Mesendoderm (in vitro differentiated cells): Measurements from ENCODE around the gene MSRB1.
A peak's percentile ranks its signal among the peaks of the same experiment; 100 is the strongest.

Experiments
- DNase-seq: peaks from one replicate; pipeline ENCODE4 v3.0.0; 2013
- H2AK5ac ChIP-seq: 2 replicates; pipeline ENCODE4 v1.6.1; 2013; ENCODE audit warnings: low read length, inconsistent platforms
- H2BK120ac ChIP-seq: 2 replicates; pipeline ENCODE4 v1.6.1; 2013; ENCODE audit warnings: low read depth, mild to moderate bottlenecking, low read length, moderate library complexity, mixed read lengths
- H2BK15ac ChIP-seq: replicated peaks from 2 replicates; pipeline ENCODE4 v1.6.1; 2013; ENCODE audit warnings: low read depth, mild to moderate bottlenecking, moderate library complexity
- H2BK5ac ChIP-seq: 2 replicates; pipeline ENCODE4 v1.6.1; 2013; ENCODE audit warnings: low read length, inconsistent platforms
- H3K18ac ChIP-seq: 2 replicates; pipeline ENCODE4 v1.6.1; 2013; ENCODE audit warnings: mild to moderate bottlenecking, low read length, mixed read lengths
- H3K23ac ChIP-seq: one replicate; pipeline ENCODE4 v1.6.1; 2013; ENCODE audit warnings: low read length
- H3K27ac ChIP-seq: 2 replicates; pipeline ENCODE4 v1.5.1; 2013; ENCODE audit warnings: low read depth, mild to moderate bottlenecking, inconsistent platforms, low read length, moderate library complexity
- H3K27me3 ChIP-seq: 2 replicates; pipeline ENCODE4 v1.6.1; 2013; ENCODE audit warnings: low read length, control low read depth, mild to moderate bottlenecking, inconsistent platforms; ENCODE audit not compliant: insufficient read depth, poor library complexity
- H3K36me3 ChIP-seq: 2 replicates; pipeline ENCODE4 v1.6.1; 2013; ENCODE audit warnings: low read length, inconsistent platforms; ENCODE audit not compliant: control insufficient read depth, insufficient read depth
- H3K4ac ChIP-seq: one replicate; pipeline ENCODE4 v1.6.1; 2013; ENCODE audit warnings: low read depth, mild to moderate bottlenecking, low read length, moderate library complexity
- H3K4me1 ChIP-seq: 2 replicates; pipeline ENCODE4 v1.6.1; 2013; ENCODE audit warnings: low read depth, low read length, inconsistent platforms; ENCODE audit not compliant: control insufficient read depth
- H3K4me2 ChIP-seq: 2 replicates; pipeline ENCODE4 v1.6.1; 2013; ENCODE audit warnings: low read length
- H3K4me3 ChIP-seq: 2 replicates; pipeline ENCODE4 v1.5.1; 2013; ENCODE audit warnings: mild to moderate bottlenecking, low read length
- H3K56ac ChIP-seq: one replicate; pipeline ENCODE4 v1.6.1; 2013; ENCODE audit warnings: low read length
- H3K79me1 ChIP-seq: 2 replicates; pipeline ENCODE4 v1.6.1; 2013; ENCODE audit warnings: low read length, inconsistent platforms
- H3K79me2 ChIP-seq: 2 replicates; pipeline ENCODE4 v1.6.1; 2013; ENCODE audit warnings: mild to moderate bottlenecking, low read length; ENCODE audit not compliant: control insufficient read depth, insufficient read depth
- H3K9ac ChIP-seq: 2 replicates; pipeline ENCODE4 v1.6.1; 2013; ENCODE audit warnings: low read length, inconsistent platforms
- H4K5ac ChIP-seq: one replicate; pipeline ENCODE4 v1.6.1; 2013; ENCODE audit warnings: low read length
- H4K8ac ChIP-seq: one replicate; pipeline ENCODE4 v1.6.1; 2013; ENCODE audit warnings: low read depth, mild to moderate bottlenecking, control low read depth, low read length, moderate library complexity
- WGBS: extraction: QIAGEN DNeasy Blood & Tissue Kit; methylation state at CpG from one replicate; pipeline ENCODE4 v1.1.7; 2013; ENCODE audit warnings: low lambda C conversion rate, missing lambda C conversion rate; ENCODE audit not compliant: insufficient coverage; ENCODE audit errors: extremely low coverage; 5-methylcytosine and 5-hydroxymethylcytosine counted together

The MSRB1 gene

DNA sequence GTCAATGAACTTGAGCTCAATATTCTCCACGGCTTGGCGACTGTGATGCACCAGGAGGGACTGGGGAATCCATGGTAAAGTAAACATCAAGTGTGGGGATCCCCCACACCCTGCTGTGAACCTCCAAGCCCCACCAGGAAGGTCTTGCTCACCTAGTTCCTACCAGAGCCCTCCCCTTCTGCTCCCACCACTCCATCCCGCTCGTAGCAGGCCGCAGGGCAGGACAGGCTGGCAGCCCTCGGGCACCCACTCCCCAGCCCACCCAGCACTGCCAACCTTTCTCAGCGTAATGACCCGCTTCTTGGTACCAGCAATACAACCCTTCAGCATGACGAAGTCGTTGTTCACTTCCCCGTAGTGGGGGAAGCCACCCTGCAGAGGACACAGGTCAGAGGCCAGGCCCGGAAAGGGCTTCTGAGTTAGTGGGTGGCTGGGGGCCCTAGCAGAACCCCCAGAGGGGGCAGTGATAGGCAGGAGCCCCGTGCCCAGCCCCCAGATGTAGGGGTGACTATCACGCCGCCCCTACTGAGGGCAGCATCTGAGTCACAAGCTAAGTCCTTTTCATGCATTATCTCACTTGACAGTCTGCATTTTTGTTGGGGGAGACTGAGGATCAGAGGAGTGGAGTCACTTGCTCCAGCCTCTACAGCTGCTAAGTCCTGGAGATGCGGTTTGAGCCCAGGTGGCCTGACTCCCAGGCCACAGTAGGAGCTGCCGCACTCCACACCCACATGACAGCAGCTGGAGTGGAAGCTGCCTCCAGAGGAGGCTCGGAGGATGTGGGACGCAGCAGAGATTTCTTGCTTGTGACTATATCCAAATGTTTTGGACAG is 2.8 kb upstream of the MSRB1 start:
- Histone ChIP-seq H2AK5ac (no peak overlapping the region), H2BK15ac (no peak overlapping the region), H2BK120ac (no peak overlapping the region), H3K4ac (no peak overlapping the region), H3K56ac (no peak overlapping the region), H3K27me3 (no peaks in the 10 kb centered on the region), H3K18ac (no peak overlapping the region), H3K23ac (no peak overlapping the region), H2BK5ac (no peak overlapping the region), H4K5ac (no peak overlapping the region), H3K79me1 (no peaks in the 10 kb centered on the region), H3K4me3 (no peak overlapping the region), H3K4me2 (no peak overlapping the region), H3K27ac (no peak overlapping the region), H3K36me3 (no peaks in the 10 kb centered on the region), H3K79me2 (no peaks in the 10 kb centered on the region), H3K4me1 (no peaks in the 10 kb centered on the region), H4K8ac (no peak overlapping the region), H3K9ac (no peak overlapping the region)
- WGBS, result no CpG with 5 or more reads among the region's 19 CpGs
- DNase-seq, result no peak

DNA sequence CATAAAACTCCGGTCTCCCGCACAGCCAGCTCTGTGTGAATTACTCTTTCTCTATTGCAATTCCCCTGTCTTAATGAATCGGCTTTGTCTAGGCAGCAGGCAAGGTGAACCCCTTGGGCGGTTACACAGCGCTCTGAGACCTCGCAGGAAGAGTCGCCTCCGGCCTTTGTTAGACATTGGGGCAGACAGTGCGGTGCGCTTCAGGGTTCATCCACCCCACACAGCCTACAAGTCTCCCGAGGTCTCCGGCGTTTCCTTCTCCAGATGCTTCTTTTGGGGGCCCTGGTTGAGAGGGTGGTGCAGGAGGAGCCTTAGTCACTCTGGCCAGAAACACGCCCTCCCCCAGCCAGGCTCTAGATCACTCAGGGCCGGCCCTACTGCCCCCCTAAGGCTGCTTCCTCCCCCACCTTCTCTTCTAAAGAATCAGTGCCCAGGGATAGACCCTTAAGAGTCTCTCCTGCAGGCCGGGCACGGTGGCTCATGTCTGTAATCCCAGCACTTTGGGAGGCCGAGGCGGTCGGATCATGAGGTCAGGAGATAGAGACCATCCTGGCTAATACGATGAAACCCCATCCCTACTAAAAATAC is 1.7 kb upstream of the MSRB1 start:
- H3K4me3 ChIP-seq, result no peak overlapping the region
- WGBS, result no CpG with 5 or more reads among the region's 21 CpGs
- DNase-seq, result no peak
- no peak overlapping the region for H2BK15ac ChIP-seq
- H3K79me2 ChIP-seq, result no peaks in the 10 kb centered on the region
- no peak overlapping the region for H3K23ac ChIP-seq
- H3K27me3 ChIP-seq, result no peaks in the 10 kb centered on the region
- no peak overlapping the region for H3K27ac ChIP-seq
- no peak overlapping the region for H3K4ac ChIP-seq
- no peak overlapping the region for H2BK5ac ChIP-seq
- no peaks in the 10 kb centered on the region for H3K4me1 ChIP-seq
- H3K36me3 ChIP-seq, result no peaks in the 10 kb centered on the region
- no peaks in the 10 kb centered on the region for H3K79me1 ChIP-seq
- no peak overlapping the region for H3K9ac ChIP-seq
- H4K8ac ChIP-seq, result no peak overlapping the region
- no peak overlapping the region for H2BK120ac ChIP-seq
- H3K56ac ChIP-seq, result no peak overlapping the region
- no peak overlapping the region for H2AK5ac ChIP-seq
- H3K4me2 ChIP-seq, result no peak overlapping the region
- H4K5ac ChIP-seq, result no peak overlapping the region
- no peak overlapping the region for H3K18ac ChIP-seq

DNA sequence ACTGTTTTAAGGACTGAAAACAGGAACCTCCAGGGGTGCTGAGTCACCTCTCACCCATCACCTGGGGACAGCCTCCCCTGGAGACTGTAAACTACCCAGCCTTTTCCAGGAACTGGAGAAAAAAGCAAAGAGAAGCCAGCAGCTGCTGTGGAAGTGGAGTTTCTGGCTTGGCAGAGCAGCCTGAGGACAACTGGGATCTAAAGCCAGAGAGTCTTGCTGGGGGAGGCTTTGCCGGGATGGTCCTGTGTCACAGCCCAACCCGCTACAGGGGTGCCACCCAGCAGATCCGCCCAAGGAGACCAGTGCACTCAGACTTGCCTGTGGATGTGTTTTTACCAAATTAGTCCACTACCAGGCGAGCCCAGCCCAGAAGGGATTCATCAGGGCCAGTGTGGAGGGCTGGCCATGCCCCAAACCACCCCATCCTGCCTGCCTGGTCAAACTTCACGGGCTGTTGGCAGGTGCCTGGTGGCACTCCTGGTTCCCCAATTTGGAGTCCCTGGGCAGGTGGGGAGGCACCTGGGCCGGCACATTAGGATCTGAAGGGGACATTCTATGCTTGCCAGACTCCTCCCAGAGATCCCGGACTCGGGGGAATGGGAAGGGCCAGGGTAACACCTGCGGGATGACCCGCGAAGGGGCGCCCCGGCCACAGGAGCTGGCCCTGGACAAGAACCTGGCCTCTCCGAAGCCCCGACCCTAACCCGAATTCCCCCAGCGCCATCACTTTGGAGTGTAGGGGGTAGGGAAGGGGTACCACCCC is 771 bp downstream of the MSRB1 start:
- Histone ChIP-seq H3K27me3 (no peaks in the 10 kb centered on the region), H3K23ac (no peak overlapping the region), H3K4ac (no peak overlapping the region), H2BK15ac (no peak overlapping the region), H3K4me3 (peak overlapping the region; percentile 59), H3K9ac (peak overlapping the region; percentile 88), H3K4me2 (peak overlapping the region; percentile 87), H4K5ac (no peak overlapping the region), H3K56ac (peak overlapping the region; percentile 85), H3K18ac (no peak overlapping the region), H2AK5ac (no peak overlapping the region), H3K4me1 (no peaks in the 10 kb centered on the region), H3K27ac (no peak overlapping the region), H3K36me3 (no peaks in the 10 kb centered on the region), H3K79me1 (no peaks in the 10 kb centered on the region), H4K8ac (no peak overlapping the region), H2BK120ac (no peak overlapping the region), H2BK5ac (no peak overlapping the region), H3K79me2 (no peaks in the 10 kb centered on the region)
- no peak for DNase-seq
- WGBS, result no CpG with 5 or more reads among the region's 17 CpGs

DNA sequence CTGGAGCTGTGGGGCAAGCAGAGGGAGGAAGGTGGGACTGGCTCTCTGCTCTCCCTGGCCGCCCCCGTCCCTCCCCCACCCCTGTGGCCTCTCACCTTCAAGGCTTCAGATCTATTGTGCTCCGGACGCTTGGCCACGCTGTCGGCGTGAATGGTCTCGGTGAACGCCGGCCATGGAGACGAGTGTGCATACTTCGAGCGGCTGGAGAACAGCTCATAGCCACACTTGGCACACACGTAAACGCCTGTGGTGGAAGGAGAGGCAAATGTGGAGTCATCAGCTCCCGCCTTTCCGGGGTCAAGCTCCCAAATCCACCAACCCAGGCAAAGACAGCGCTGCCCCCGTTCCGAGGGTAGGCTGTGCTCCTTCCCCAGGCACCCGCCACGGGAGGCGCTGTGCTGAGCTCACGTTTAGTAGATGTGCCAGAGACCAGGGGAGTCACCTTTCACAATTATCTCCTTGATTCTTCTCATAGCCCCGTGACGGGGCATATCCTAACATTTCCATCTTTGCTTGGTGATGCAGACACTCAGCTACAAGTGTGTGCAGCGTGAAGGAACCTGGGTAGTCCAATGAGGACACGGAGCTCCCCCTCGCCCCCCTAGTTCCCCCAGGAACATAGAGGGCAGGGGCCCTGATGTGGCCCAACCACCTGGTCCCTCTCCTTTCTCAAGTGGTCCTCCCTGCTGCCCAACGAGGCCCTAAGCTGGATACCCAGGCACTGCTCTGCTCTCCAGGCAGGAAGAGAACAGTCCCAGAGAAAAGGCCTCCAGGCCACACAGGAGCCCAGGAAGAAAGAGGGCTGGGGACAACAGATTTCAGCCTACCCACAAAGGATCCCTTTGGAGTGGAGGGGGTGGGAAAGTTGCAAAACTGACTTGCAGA is 1.6 kb downstream of the MSRB1 start:
- no peak overlapping the region for H2BK120ac ChIP-seq
- no peaks in the 10 kb centered on the region for H3K27me3 ChIP-seq
- no peak overlapping the region for H3K27ac ChIP-seq
- no peak overlapping the region for H3K4me3 ChIP-seq
- no peak overlapping the region for H2BK15ac ChIP-seq
- no peaks in the 10 kb centered on the region for H3K79me2 ChIP-seq
- no peak overlapping the region for H3K4me2 ChIP-seq
- H2AK5ac ChIP-seq, result no peak overlapping the region
- H3K4ac ChIP-seq, result no peak overlapping the region
- no CpG with 5 or more reads among the region's 30 CpGs for WGBS
- H3K36me3 ChIP-seq, result no peaks in the 10 kb centered on the region
- no peak overlapping the region for H3K23ac ChIP-seq
- peak; percentile 51 for DNase-seq
- H3K18ac ChIP-seq, result no peak overlapping the region
- H2BK5ac ChIP-seq, result no peak overlapping the region
- H3K79me1 ChIP-seq, result no peaks in the 10 kb centered on the region
- peak overlapping the region; percentile 34 for H3K56ac ChIP-seq
- H3K4me1 ChIP-seq, result no peaks in the 10 kb centered on the region
- H3K9ac ChIP-seq, result peak overlapping the region; percentile 27
- H4K5ac ChIP-seq, result no peak overlapping the region
- no peak overlapping the region for H4K8ac ChIP-seq

DNA sequence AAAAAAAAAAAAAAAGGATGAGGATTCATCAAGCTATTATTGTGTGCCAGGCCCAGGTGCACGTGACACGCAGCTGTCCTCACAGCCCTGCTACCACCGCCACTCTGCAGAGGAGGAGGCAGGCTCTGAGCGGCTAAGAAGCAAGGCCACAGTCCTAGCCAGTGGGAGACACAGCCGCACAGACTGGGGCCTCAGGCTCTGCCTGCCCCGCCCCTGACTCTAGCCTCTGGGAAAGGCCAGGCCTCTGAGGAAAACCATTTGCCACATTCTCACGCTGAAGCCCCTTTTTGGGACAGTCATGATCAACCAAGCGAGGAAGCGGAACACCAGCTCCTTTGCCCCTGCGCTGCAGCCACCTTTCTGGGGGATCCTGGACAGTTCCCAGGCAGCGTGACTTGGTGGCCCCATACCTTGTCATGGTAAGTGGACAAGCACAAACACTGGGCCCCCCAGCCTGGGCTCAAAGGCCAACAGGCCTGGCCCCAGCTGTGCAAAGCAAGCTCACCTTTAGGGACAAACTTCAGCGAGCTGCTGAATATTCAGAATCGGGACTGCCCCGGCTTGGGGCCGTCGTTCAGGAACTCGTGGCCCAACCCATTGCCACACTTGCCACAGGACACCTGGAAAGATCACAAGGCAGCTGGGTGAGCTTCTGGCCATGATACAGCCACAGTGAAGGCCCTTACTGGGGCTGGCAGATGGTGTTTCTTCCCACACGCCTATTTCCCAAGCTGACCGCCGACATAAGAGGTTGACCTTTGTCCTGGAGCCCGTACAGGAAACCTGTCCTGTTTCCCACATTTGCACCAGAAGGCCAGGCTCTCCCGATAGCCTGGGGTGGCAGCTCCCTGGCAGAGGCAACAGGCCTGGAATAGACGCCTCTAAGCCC is 2.5 kb downstream of the MSRB1 start:
- Histone ChIP-seq H3K4me2 (no peak overlapping the region), H3K23ac (no peak overlapping the region), H3K56ac (no peak overlapping the region), H3K27me3 (no peaks in the 10 kb centered on the region), H2BK5ac (no peak overlapping the region), H3K4me1 (no peaks in the 10 kb centered on the region), H3K4me3 (no peak overlapping the region), H4K5ac (no peak overlapping the region), H3K18ac (no peak overlapping the region), H2AK5ac (no peak overlapping the region), H3K36me3 (no peaks in the 10 kb centered on the region), H4K8ac (no peak overlapping the region), H3K79me1 (no peaks in the 10 kb centered on the region), H3K79me2 (no peaks in the 10 kb centered on the region), H3K9ac (no peak overlapping the region), H2BK120ac (no peak overlapping the region), H3K4ac (no peak overlapping the region), H2BK15ac (no peak overlapping the region), H3K27ac (no peak overlapping the region)
- WGBS, result no CpG with 5 or more reads among the region's 23 CpGs
- no peak for DNase-seq
